SK-N-SH (cell line): ENCODE results near the gene TEX101. TPM values are rescaled to one million over a fixed set of nuclear protein-coding genes. Genes with fewer than 3 reads are reported as not detected.

Source experiments
- CTCF ChIA-PET: fragments of 300-600, 350-600 bp; formaldehyde crosslinking; extraction: SDS; loops from one replicate; lab custom pipeline; 2021; lab: Yijun Ruan, JAX
- POLR2A ChIA-PET: fragments of 350-600 bp; sonication (Branson Sonifier 250); formaldehyde crosslinking; extraction: SDS; loops from one replicate; lab custom pipeline; 2020; ENCODE audit warnings: antibody characterized with exemption, inconsistent platforms; lab: Yijun Ruan, JAX
- DNase-seq: peaks from one replicate; pipeline ENCODE4 v3.0.0; 2012
- H2AFZ ChIP-seq: fragments of 200-600 bp; sonication (generic); 2 replicates; pipeline ENCODE4 v1.8.1; 2016; ENCODE audit warnings: antibody characterized with exemption, mild to moderate bottlenecking, low read depth
- H3F3A ChIP-seq: fragments of 200-600 bp; sonication (generic); replicated peaks from 2 replicates; pipeline ENCODE3; 2016; ENCODE audit warnings: antibody characterized with exemption, mild to moderate bottlenecking; ENCODE audit not compliant: insufficient read depth
- H3K27ac ChIP-seq, 2 experiments: fragments of 200-500 bp in 1 of 2; fragments of 200-600 bp in 1 of 2; sonication (Bioruptor generic) in 1 of 2; sonication (generic), shearing (Covaris generic) in 1 of 2; 2 replicates each; pipeline versions ENCODE4 v1.5.1 to v1.6.1; 2014 to 2016; ENCODE audit warnings: low read depth in 2 of 2, inconsistent platforms in 1 of 2, low read length in 1 of 2, mild to moderate bottlenecking in 1 of 2, mixed read lengths in 1 of 2
- H3K27me3 ChIP-seq: fragments of 200-600 bp; sonication (generic), shearing (Covaris generic); 2 replicates; pipeline ENCODE4 v1.6.1; 2016; ENCODE audit warnings: mixed run types; ENCODE audit not compliant: insufficient read depth
- H3K36me3 ChIP-seq, 2 experiments: fragments of 200-500 bp in 1 of 2; fragments of 200-600 bp in 1 of 2; sonication (Bioruptor generic) in 1 of 2; sonication (generic) in 1 of 2; replicated peaks in 1 of 2; 2 replicates each; pipeline versions ENCODE3 to v1.5.1; 2014 to 2016; ENCODE audit warnings: low read length in 1 of 2, mild to moderate bottlenecking in 1 of 2; ENCODE audit not compliant: insufficient read depth in 2 of 2, control insufficient read depth in 1 of 2
- H3K4me1 ChIP-seq, 2 experiments: fragments of 200-500 bp in 1 of 2; fragments of 200-600 bp in 1 of 2; sonication (Bioruptor generic) in 1 of 2; sonication (generic), shearing (Covaris generic) in 1 of 2; 2 replicates each; pipeline versions ENCODE4 v1.5.1 to v1.6.1; 2014 to 2016; ENCODE audit warnings: low read depth in 1 of 2, low read length in 1 of 2, mixed run types in 1 of 2; ENCODE audit not compliant: insufficient read depth in 2 of 2, control insufficient read depth in 1 of 2
- H3K4me2 ChIP-seq: fragments of 200-600 bp; sonication (generic), shearing (Covaris generic); 2 replicates; pipeline ENCODE4 v1.6.1; 2017; ENCODE audit warnings: mixed run types
- H3K4me3 ChIP-seq, 2 experiments: fragments of 200-500 bp in 1 of 2; fragments of 200-600 bp in 1 of 2; sonication (Bioruptor generic) in 1 of 2; sonication (generic), shearing (Covaris generic) in 1 of 2; 2 replicates each; pipeline versions ENCODE4 v1.5.1 to v1.8.1; 2014 to 2016; ENCODE audit warnings: low read depth in 2 of 2, inconsistent platforms in 1 of 2, low read length in 1 of 2, mild to moderate bottlenecking in 1 of 2, mixed read lengths in 1 of 2, moderate library complexity in 1 of 2
- H3K79me2 ChIP-seq: fragments of 200-600 bp; sonication (generic); 2 replicates; pipeline ENCODE4 v1.8.1; 2017; ENCODE audit warnings: mild to moderate bottlenecking; ENCODE audit not compliant: insufficient read depth
- H3K9ac ChIP-seq: fragments of 200-600 bp; sonication (generic); 2 replicates; pipeline ENCODE4 v1.6.1; 2017; ENCODE audit warnings: mixed run types
- H3K9me2 ChIP-seq: fragments of 200-600 bp; sonication (generic); 2 replicates; pipeline ENCODE4 v1.6.1; 2017; ENCODE audit warnings: mixed run types
- H3K9me3 ChIP-seq: fragments of 200-600 bp; sonication (generic); 2 replicates; pipeline ENCODE4 v1.6.1; 2017; ENCODE audit warnings: mixed run types, mild to moderate bottlenecking, moderate library complexity
- H4K20me1 ChIP-seq: fragments of 200-600 bp; sonication (generic); 2 replicates; pipeline ENCODE4 v1.6.1; 2017; ENCODE audit warnings: mild to moderate bottlenecking, mixed run types; ENCODE audit not compliant: insufficient read depth
- CHD2 ChIP-seq: fragments of 150-350 bp; IDR thresholded peaks from 2 replicates; pipeline ENCODE4 v1.6.1; 2018; ENCODE audit warnings: low read length; ENCODE audit not compliant: partially characterized antibody
- ELF1 ChIP-seq: IDR thresholded peaks from 2 replicates; pipeline ENCODE4 v1.4.0; 2012
- EP300 ChIP-seq, 2 experiments: IDR thresholded peaks; 2 replicates each; pipeline versions ENCODE4 v1.4.0 to v1.6.1; 2012; ENCODE audit warnings: borderline replicate concordance in 1 of 2, low read depth in 1 of 2, low read length in 1 of 2
- FOSL2 ChIP-seq: IDR thresholded peaks from 2 replicates; pipeline ENCODE4 v1.4.0; 2012; ENCODE audit warnings: low read depth, mild to moderate bottlenecking, moderate library complexity, borderline replicate concordance
- FOXJ3 ChIP-seq: sonication (generic); formaldehyde crosslinking; IDR thresholded peaks from 2 replicates; pipeline ENCODE4 v1.5.1; 2020; ENCODE audit warnings: mild to moderate bottlenecking, missing genetic modification reagents
- JUND ChIP-seq: IDR thresholded peaks from 2 replicates; pipeline ENCODE4 v1.4.0; 2012
- MXI1 ChIP-seq: IDR thresholded peaks from 2 replicates; pipeline ENCODE4 v1.6.1; 2012; ENCODE audit warnings: mild to moderate bottlenecking, low read depth, low read length, improper control_type of control experiment
- NFIC ChIP-seq: IDR thresholded peaks from 2 replicates; pipeline ENCODE4 v1.4.0; 2012; ENCODE audit warnings: borderline replicate concordance
- PBX3 ChIP-seq: IDR thresholded peaks from 2 replicates; pipeline ENCODE4; 2012
- POLR2AphosphoS5 ChIP-seq: IDR thresholded peaks from 2 replicates; pipeline ENCODE4 v1.6.1; 2012; ENCODE audit warnings: low read depth, low read length
- RAD21 ChIP-seq: IDR thresholded peaks from 2 replicates; pipeline ENCODE4 v1.6.1; 2012; ENCODE audit warnings: mild to moderate bottlenecking, low read length
- RFX5 ChIP-seq: IDR thresholded peaks from 2 replicates; pipeline ENCODE4 v1.6.1; 2012; ENCODE audit warnings: mild to moderate bottlenecking, improper control_type of control experiment, low read length
- RXRA ChIP-seq: IDR thresholded peaks from 2 replicates; pipeline ENCODE4 v1.4.0; 2012; ENCODE audit warnings: low read depth, mild to moderate bottlenecking, borderline replicate concordance
- SIN3A ChIP-seq: IDR thresholded peaks from 2 replicates; pipeline ENCODE4 v1.6.1; 2012; ENCODE audit warnings: low read depth, mild to moderate bottlenecking, low read length, moderate library complexity, borderline replicate concordance
- SMC3 ChIP-seq: IDR thresholded peaks from 2 replicates; pipeline ENCODE4 v1.6.1; 2012; ENCODE audit warnings: low read depth, low read length, improper control_type of control experiment
- TCF12 ChIP-seq: IDR thresholded peaks from 2 replicates; pipeline ENCODE4 v1.4.0; 2012
- TEAD4 ChIP-seq: IDR thresholded peaks from 2 replicates; pipeline ENCODE4 v1.4.0; 2012; ENCODE audit warnings: mild to moderate bottlenecking, borderline replicate concordance; ENCODE audit not compliant: insufficient read depth
- USF2 ChIP-seq: fragments of 150-350 bp; IDR thresholded peaks from 2 replicates; pipeline ENCODE4 v1.6.1; 2017; ENCODE audit warnings: antibody characterized with exemption, low read length, low read depth, borderline replicate concordance
- ZBTB33 ChIP-seq: IDR thresholded peaks from 2 replicates; pipeline ENCODE4 v1.4.0; 2012; ENCODE audit warnings: low read depth, borderline replicate concordance
- WGBS: methylation state at CpG from one replicate; pipeline ENCODE4 v1.1.6; 2017; ENCODE audit warnings: low lambda C conversion rate; 5-methylcytosine and 5-hydroxymethylcytosine counted together
- polyA plus RNA-seq, 3 experiments: library from polyadenylated mRNA; depleted of rRNA; stranded (reverse); fragments of >200 nt; gene quantifications; 2 replicates each; pipeline ENCODE4 v1.2.3, GENCODE V29; 2012

Gene TEX101
- polyA plus RNA-seq, 1 of the 3 experiments (the other 2 are of a cell fraction), result 0.07 TPM

GRCh38 chr19:43416951-43417623, 2.4 kb downstream of the TEX101 start:
- H3K79me2 ChIP-seq, result no peaks in the 10 kb centered on the region
- TF ChIP-seq RAD21 (no peak), FOXJ3 (CRISPR knock-in tag) (no peak), RXRA (no peak), SMC3 (no peak), EP300 (IDR thresholded peaks at IDR 0.05; ENCODE audit: borderline replicate concordance in 1 of 2, low read depth in 1 of 2, low read length in 1 of 2) (no peak), NFIC (no peak), FOSL2 (no peak), JUND (no peak), PBX3 (no peak), TCF12 (no peak), TEAD4 (no peak), MXI1 (no peak)
- no peaks in the 10 kb centered on the region for H3K4me1 ChIP-seq
- no peak overlapping the region for H2AFZ ChIP-seq
- H3K9me2 ChIP-seq, result no peaks in the 10 kb centered on the region
- ChIA-PET POLR2A (no interaction called here), CTCF (interaction anchor here (1.0 to 1.3 kb wide), 3 partner anchors 10 to 16 kb away, joined by 3 to 4 read pairs (median 4); no protein-coding TSS in a partner anchor)
- peaks cover 23% of the 10 kb centered on the region; the same call in 1 of the 2 replicates for H3K27me3 ChIP-seq
- DNase-seq, result no peak
- H3K4me2 ChIP-seq, result no peak overlapping the region
- H4K20me1 ChIP-seq, result no peaks in the 10 kb centered on the region
- H3K27ac ChIP-seq, result no peak overlapping the region
- WGBS, result 29% methylated on average over 4 of the region's 4 CpGs
- no peaks in the 10 kb centered on the region for H3K9me3 ChIP-seq
- no peaks in the 10 kb centered on the region for H3K36me3 ChIP-seq
- H3F3A ChIP-seq, result no peaks in the 10 kb centered on the region
- H3K4me3 ChIP-seq, result no peak overlapping the region
- no peak overlapping the region for H3K9ac ChIP-seq

- POLR2A ChIA-PET, result no interaction called here
- Histone ChIP-seq H3K27ac (no peak overlapping the region), H3K27me3 (peaks cover 33% of the 10 kb centered on the region; the same call in 1 of the 2 replicates), H2AFZ (no peak overlapping the region), H4K20me1 (no peaks in the 10 kb centered on the region), H3K4me1 (no peaks in the 10 kb centered on the region), H3K79me2 (no peaks in the 10 kb centered on the region), H3K4me2 (no peak overlapping the region)
- WGBS, result 19% methylated on average over 6 of the region's 6 CpGs
- no peak for TF ChIP-seq POLR2AphosphoS5
- no peak for TF ChIP-seq FOSL2
- no peak for TF ChIP-seq NFIC
- no peak for TF ChIP-seq RFX5
- no peak for TF ChIP-seq ZBTB33
- no peak for TF ChIP-seq USF2
- no peak for TF ChIP-seq ELF1
- TF ChIP-seq CHD2, result no peak
- no peak for TF ChIP-seq SMC3
- TF ChIP-seq SIN3A, result no peak
- TF ChIP-seq, all 33 proteins: peak for 0
- H3K9ac ChIP-seq, result no peak overlapping the region
- no peaks in the 10 kb centered on the region for H3K9me3 ChIP-seq
- no peak for DNase-seq
- no peaks in the 10 kb centered on the region for H3K9me2 ChIP-seq
- no peaks in the 10 kb centered on the region for H3F3A ChIP-seq
- CTCF ChIA-PET, result interaction anchor here (1.4 to 2.8 kb wide), 2 partner anchors 11 to 27 kb away, joined by 3 to 15 read pairs; no protein-coding TSS in a partner anchor
- no peak overlapping the region for H3K4me3 ChIP-seq
- no peaks in the 10 kb centered on the region for H3K36me3 ChIP-seq
Observed at GRCh38 chr19:43420954-43421353, 6.3 kb downstream of the TEX101 start.
